Testis (tissue), 3 donors: ENCODE data around the gene COPS9. TPM values are rescaled to one million over a fixed set of nuclear protein-coding genes. Genes with fewer than 3 reads are reported as not detected.
A peak's percentile ranks its signal among the peaks of the same experiment; 100 is the strongest.

Experiments used
- DNase-seq: peaks from one replicate; pipeline ENCODE4 v3.0.0-alpha.2; 2019
- H3K27ac ChIP-seq, 2 donors: fragments of 200-600 bp; sonication (generic); one replicate each; pipeline ENCODE4 v1.5.1; 2019
- H3K27me3 ChIP-seq: fragments of 200-600 bp; sonication (generic); one replicate; pipeline ENCODE4 v1.5.1; 2019
- H3K36me3 ChIP-seq: fragments of 200-600 bp; sonication (generic); one replicate; pipeline ENCODE4 v1.5.1; 2017; ENCODE audit warnings: low read depth; ENCODE audit errors: missing control alignments
- H3K4me1 ChIP-seq: fragments of 200-600 bp; sonication (generic); one replicate; pipeline ENCODE4 v1.5.1; 2019
- H3K4me3 ChIP-seq, 2 donors: fragments of 200-600 bp; sonication (generic); one replicate each; pipeline ENCODE4 v1.5.1; 2017 to 2019
- H3K9me3 ChIP-seq: fragments of 200-600 bp; sonication (generic); one replicate; pipeline ENCODE4 v1.5.1; 2017
- POLR2A ChIP-seq: fragments of 450-650 bp; IDR thresholded peaks from one replicate; pipeline ENCODE4 v1.6.1; 2017; ENCODE audit warnings: antibody characterized with exemption, mild to moderate bottlenecking, moderate library complexity
- WGBS, 2 donors: methylation state at CpG; one replicate each; pipeline ENCODE4 v1.1.5; 2018; 5-methylcytosine and 5-hydroxymethylcytosine counted together
- intact Hi-C: fragments of 100-400 bp; cut with DNase I; formaldehyde crosslinking; loops from one replicate; pipeline ENCODE4 v1.15.1; 2023; ENCODE audit warnings: low total_unique reads
- polyA plus RNA-seq: library from polyadenylated mRNA; stranded (reverse); fragments of 350-450 nt; fragmentation: Illumina TruSeq; extraction: RNeasy Lipid Tissue Mini Kit (QIAGEN cat#74804); gene quantifications from one replicate; pipeline ENCODE4 v1.2.3, GENCODE V29; 2014; ENCODE audit warnings: low read depth, low replicate concordance; ENCODE audit not compliant: insufficient read depth
- total RNA-seq, 2 donors: library from RNA; depleted of rRNA; stranded (reverse); fragments of >200 nt; gene quantifications; one replicate each; pipeline ENCODE4 v1.2.3, GENCODE V29; 2016
- TF ChIP-seq, protein P1 (sequence below), 3 experiments: fragments of 450-650 bp in 2 of 3; fragments of 200-600 bp in 1 of 3; sonication (generic) in 1 of 3; IDR thresholded peaks; one replicate each; pipeline ENCODE4 v1.5.1; 2016 to 2019; ENCODE audit warnings: antibody characterized with exemption in 3 of 3, mild to moderate bottlenecking in 2 of 3, moderate library complexity in 1 of 3

Gene COPS9
- total and polyA plus RNA-seq, 3 donors from 2014 or later, result 167 to 201 (median 170) TPM

DNA sequence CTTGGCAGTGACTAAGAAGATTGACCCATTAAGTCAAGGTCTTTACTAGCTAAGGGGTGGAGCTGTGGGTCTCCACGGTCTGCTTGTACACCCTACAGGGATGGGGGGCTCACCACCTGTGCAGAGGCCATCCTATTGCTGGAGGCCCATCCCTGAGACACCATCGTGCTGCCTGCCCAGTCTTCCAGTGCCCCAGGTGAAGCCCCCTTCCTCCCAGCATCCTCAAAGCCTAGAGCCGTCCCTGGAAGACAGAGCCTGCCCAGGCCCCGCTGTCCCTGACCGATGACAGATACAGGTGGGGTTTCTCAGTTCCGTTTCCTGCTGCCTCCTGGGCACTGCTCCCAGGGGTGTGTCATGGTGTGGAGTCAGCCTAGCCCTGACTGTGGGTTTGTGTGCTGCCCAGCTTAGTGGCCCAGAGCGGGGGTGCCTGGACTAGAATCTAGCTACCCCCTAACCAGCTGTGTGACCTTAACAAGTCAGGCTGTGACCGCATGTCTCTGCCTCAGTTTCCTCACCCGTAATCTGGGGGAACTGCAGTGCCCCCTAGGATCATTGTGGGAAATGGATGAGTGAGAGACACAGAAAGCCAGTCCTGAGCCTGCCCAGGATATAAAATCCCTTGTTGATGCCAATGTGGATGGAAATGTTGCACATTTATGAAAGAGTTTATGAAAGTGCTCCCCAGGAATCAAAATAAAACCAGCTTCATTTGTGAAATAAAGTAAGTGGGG, 2.3 kb upstream of the COPS9 start:
- intact Hi-C loops, result no loop called here
- H3K27me3 ChIP-seq, result no peaks in the 10 kb centered on the region
- H3K27ac ChIP-seq, result no peak overlapping the region
- WGBS, 2 donors, result 84 to 87% methylated on average over 3 to 9 of the region's 9 CpGs
- no peaks in the 10 kb centered on the region for H3K36me3 ChIP-seq
- H3K9me3 ChIP-seq, result no peaks in the 10 kb centered on the region
- H3K4me3 ChIP-seq, result no peak overlapping the region
- peaks cover 12% of the 10 kb centered on the region for H3K4me1 ChIP-seq
- DNase-seq, result peak; percentile 13
- TF ChIP-seq POLR2A, result no peak
- TF ChIP-seq, protein P1, sequence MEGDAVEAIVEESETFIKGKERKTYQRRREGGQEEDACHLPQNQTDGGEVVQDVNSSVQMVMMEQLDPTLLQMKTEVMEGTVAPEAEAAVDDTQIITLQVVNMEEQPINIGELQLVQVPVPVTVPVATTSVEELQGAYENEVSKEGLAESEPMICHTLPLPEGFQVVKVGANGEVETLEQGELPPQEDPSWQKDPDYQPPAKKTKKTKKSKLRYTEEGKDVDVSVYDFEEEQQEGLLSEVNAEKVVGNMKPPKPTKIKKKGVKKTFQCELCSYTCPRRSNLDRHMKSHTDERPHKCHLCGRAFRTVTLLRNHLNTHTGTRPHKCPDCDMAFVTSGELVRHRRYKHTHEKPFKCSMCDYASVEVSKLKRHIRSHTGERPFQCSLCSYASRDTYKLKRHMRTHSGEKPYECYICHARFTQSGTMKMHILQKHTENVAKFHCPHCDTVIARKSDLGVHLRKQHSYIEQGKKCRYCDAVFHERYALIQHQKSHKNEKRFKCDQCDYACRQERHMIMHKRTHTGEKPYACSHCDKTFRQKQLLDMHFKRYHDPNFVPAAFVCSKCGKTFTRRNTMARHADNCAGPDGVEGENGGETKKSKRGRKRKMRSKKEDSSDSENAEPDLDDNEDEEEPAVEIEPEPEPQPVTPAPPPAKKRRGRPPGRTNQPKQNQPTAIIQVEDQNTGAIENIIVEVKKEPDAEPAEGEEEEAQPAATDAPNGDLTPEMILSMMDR (IDR thresholded peaks at IDR 0.05), result no peak

DNA sequence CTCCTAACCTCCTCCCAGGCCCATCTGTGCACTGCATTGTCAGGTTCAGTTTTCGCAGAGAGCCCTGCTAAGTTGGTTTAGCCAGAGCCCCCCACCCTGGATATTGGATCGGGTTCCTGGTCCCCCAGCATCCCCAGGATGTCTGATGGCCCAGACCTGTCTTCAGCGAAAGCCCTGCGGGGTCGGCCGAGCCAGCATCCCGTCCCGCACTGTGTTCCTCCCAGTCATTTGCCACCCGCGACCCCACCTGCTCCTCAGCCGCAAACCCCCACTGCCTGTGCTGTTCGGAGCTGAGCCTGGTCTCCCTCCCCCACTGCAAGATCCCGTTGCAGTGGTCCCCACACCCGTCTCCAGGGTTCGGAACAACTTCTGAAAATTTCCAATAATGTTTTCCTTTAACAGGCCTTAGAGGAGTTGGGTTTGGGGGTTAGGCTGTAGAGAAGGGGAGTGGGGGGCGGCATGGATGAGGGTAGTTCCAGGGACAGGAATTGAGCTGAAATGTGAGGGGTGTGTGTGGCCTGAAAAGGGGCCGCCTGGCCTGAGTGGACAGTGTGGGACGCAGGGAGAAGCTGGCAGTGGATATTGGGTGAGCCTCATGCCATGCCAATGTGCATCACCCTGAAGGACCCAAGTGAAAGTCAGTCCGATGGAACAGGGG, 1.6 kb upstream of the COPS9 start:
- Histone ChIP-seq H3K27ac (no peak overlapping the region), H3K4me3 (no peak overlapping the region), H3K4me1 (peaks cover 12% of the 10 kb centered on the region), H3K27me3 (no peaks in the 10 kb centered on the region), H3K9me3 (no peaks in the 10 kb centered on the region), H3K36me3 (no peaks in the 10 kb centered on the region)
- peak; percentile 12 for DNase-seq
- intact Hi-C loops, result no loop called here
- TF ChIP-seq, protein P1 (IDR thresholded peaks at IDR 0.05), result no peak
- TF ChIP-seq POLR2A, result no peak
- 63 to 71% methylated on average over 18 to 19 of the region's 19 CpGs for WGBS, 2 donors

DNA sequence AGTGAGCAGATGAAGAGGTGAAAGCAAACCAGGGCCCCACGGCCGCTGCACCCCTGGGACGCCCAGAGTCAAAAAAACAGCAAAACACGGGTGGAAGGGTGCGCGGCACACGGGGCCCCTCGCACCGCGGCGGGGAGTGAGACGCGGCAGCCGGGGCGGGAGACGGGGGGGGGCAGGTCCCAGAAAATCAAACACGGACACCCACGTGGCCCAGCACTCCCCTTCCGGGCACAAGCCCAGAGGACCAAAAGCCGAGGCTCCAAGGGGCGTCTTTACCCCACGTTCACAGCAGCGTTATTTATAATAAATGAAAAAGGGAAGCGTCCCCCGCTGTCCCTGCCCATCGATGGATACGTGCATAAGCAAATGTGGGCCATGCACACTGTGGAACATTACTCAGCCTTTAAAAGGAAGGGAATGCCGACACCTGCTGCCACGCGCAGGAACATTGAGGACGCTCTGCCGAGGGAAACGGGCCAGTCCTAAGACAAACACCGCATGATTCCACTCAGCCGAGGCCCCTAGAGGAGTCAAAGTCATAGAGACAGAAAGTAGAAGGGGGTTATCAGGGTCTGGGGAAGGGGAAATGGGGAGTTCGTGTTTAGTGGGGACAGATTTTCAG, 677 bp upstream of the COPS9 start:
- WGBS, 2 donors, result 33 to 35% methylated on average over 33 to 36 of the region's 36 CpGs
- H3K4me3 ChIP-seq, result peak overlapping the region; percentile 97 to 100

GRCh38 chr2:240135706-240136012, 446 bp downstream of the COPS9 start:
- peak overlapping the region; percentile 49 to 80 for H3K27ac ChIP-seq
- WGBS, 2 donors, result 0% methylated on average over 7 to 17 of the region's 17 CpGs
- TF ChIP-seq POLR2A, result no peak
- TF ChIP-seq, protein P1 (IDR thresholded peaks at IDR 0.05), result no peak
- H3K36me3 ChIP-seq, result no peaks in the 10 kb centered on the region
- H3K9me3 ChIP-seq, result no peaks in the 10 kb centered on the region
- DNase-seq, result no peak
- peak overlapping the region; percentile 97 to 100 for H3K4me3 ChIP-seq
- intact Hi-C loops, result no loop called here
- H3K4me1 ChIP-seq, result peaks cover 12% of the 10 kb centered on the region
- H3K27me3 ChIP-seq, result no peaks in the 10 kb centered on the region

More for the DNA sequence above, 677 bp upstream of the COPS9 start:
- no peaks in the 10 kb centered on the region for H3K36me3 ChIP-seq
- peak; percentile 13 for DNase-seq
- H3K27me3 ChIP-seq, result no peaks in the 10 kb centered on the region
- H3K4me1 ChIP-seq, result peaks cover 12% of the 10 kb centered on the region
- intact Hi-C loops, result no loop called here
- TF ChIP-seq, protein P1 (IDR thresholded peaks at IDR 0.05), result no peak
- TF ChIP-seq POLR2A, result no peak
- no peaks in the 10 kb centered on the region for H3K9me3 ChIP-seq
- peak overlapping the region in 1 of 2 donors; percentile 49 for H3K27ac ChIP-seq
